GM19468 (cell line): ENCODE measurements around the gene GINS2.

Experiments used
- ATAC-seq: cut with Tn5 transposase; IDR thresholded peaks from one replicate; pipeline ENCODE4 v1.9.1; 2021; ENCODE audit warnings: mild to moderate bottlenecking, moderate library complexity, moderate number of reproducible peaks; ENCODE audit not compliant: unreplicated experiment; ENCODE audit errors: extremely low read depth

GINS2 gene

DNA sequence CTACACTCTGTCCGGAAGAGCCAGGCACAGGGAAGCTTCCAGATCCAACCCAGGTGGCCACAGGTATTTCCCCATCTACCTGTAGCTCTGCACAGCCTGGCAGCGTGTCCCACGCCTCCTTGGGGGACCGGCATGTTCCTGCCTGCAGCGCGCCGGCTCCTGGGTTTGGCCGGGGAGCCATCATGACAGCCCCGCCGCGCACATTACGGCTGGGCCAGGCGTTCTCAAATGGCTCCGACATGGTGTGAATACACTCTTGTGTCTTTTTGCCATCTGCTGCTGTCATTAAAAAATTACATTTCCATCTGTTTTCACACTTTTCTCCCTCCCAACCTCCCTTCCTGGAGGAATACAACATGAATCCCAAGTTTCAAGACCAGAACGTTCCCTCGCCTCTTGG, 8.0 kb upstream of the GINS2 start:
- no peak for ATAC-seq

DNA sequence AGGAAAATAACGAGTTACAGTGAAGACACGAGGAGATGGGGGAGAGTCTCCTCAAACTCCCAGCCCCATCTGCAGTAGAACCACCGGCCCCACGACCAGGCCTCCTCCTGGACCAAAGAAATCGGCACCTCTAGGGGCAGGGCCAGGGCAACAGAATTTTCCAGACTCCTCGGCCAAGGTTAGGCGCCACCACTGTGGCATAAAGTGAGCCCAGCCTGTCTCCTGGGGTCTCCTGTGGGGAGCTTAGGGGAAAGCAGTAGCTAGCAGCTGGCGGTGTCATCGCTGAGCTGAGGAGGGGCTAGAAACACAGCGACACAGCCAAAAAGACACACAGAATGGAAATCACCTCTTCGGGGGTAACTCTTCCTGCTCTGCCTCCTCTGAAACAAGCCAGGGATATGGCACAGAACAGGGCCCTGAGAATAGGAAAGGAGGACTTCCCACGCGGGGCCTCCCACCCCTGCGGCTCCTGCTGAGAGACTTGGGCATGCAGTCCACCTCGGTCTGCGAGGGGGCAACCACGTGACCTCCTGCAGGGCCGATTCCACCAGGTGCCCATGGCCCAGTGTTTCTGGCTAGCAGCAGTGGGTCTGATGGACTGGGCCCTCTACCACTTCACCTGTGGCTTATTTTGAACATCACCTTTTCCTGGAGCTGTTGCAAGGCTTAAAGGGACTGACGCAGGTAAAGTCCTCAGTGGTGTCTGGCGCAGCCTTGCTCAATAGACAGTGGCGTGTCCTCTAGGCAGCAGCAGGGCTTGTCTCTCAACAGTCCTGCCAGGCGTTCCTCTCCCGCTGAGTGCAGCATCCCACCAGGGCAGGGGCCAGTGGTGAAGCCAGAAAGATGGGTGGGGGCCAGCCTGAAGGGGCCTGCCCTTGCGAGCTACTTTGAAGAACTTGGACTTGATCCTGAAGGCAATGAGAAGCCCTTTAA, 6.7 kb upstream of the GINS2 start:
- no peak for ATAC-seq

DNA sequence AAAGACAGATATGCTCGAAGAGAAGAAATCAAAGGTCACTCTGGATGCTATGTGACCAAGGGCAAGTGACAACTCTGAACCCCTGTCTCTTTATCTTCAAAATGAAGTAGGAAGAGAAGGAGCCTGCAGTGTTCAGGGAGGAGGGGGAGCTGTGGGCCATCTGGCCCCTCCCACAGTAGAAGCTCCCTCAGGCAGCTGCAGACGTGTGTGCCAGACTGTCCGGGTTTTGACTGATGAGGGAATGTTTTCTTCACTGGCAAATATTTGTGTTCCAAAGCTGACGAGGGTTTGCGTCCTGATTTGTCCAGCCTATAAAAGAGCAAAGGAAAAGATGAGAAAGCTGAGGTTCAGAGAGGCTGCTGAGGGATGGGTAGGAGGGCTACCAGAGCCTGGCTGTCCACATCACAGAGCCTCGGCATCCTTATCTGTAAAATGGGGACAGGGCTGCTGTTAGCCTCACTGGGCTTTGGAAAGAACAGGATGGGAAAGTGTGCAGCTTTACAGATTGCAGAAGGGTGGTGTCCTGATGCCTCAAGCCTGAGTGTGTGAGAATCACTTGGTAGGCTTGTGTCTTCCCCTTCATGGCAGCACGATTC, 1.8 kb upstream of the GINS2 start:
- ATAC-seq, result no peak

DNA sequence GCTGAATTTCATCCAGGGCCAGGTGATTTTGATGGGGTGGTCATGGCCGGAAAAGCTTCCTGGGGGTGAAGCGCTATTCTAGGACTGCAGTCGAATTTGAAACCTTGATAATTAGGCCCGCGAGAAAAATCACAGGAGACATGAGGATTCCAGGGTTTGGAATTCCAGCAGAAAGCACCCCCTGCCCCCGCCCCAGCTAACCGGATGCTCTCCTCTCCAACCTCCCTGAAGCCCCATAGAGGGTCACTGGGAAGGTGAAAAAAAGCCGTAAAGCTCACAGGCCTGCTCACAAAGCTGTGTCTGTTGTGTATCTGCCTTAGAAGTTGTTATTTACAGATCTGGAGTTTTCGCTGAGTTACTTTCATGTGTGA, 1.2 kb upstream of the GINS2 start:
- no peak for ATAC-seq

DNA sequence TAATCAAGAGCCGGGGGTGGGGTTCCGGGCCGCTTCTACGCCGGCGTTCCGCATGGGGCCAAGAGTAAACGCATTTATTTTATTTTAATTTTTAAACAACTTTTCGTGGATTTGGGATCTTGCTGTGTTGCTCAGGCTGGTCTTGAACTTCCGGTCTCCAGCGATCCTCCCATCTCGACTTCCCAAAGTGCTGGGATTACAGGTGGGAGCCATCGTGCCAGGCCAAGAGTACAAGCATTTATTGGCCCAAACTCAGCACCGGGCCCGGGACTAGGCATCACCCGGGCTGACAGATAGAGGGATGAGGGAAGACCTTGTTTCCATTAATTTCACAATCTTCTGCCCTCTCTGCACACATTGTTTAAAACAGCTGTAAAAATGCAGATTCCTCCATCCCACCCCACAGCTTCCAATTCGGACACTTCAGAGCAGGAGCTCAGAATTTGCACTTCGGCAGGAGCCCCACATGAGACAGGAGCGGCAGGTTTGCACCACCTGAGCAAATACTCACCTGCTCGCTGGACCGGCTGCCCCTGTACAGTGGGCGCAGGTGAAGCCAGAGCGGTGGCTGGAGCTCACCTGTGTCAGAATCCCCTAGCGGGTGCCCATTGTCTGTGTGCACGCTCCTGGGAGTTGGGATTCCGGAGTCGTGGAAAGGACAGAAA, 663 bp upstream of the GINS2 start:
- no peak for ATAC-seq

DNA sequence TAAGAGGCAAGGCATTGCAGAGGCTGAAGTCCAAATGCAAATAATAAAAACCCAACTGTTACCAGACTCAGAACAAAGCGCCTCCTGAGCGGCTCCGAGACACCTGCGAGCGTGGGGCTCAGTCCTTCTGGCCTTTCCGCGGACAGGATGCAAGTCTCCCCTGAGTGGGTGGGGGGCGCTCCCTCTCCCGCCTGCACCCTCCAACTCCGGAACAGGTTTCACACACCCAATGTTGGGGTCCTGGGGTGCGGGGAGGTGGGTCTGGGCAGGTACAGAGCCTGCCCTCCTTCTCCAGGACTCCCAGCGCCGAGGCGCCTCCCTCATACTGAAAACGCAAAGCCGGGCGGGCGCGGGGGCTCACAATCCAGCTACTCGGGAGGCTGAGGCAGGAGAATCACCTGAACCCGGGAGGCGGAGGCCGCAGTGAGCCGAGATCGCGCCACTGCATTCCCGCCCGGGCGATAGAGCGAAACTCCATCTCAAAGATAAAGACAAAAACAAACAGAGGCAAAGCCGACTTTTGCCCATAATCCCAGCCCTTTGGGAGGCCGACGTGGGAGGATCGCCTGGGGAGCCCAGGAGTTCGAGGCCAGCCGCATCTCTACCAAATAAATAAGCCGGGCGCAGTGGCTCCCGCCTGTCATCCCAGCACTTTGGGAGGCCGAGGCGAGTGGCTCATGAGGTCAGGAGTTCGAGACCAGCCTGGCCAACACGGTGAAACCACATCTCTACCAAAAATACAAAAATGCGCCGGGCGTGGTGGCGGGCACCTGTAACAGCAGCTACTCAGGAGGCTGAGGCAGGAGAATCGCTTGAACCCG, 893 bp downstream of the GINS2 start:
- ATAC-seq, result no peak

DNA sequence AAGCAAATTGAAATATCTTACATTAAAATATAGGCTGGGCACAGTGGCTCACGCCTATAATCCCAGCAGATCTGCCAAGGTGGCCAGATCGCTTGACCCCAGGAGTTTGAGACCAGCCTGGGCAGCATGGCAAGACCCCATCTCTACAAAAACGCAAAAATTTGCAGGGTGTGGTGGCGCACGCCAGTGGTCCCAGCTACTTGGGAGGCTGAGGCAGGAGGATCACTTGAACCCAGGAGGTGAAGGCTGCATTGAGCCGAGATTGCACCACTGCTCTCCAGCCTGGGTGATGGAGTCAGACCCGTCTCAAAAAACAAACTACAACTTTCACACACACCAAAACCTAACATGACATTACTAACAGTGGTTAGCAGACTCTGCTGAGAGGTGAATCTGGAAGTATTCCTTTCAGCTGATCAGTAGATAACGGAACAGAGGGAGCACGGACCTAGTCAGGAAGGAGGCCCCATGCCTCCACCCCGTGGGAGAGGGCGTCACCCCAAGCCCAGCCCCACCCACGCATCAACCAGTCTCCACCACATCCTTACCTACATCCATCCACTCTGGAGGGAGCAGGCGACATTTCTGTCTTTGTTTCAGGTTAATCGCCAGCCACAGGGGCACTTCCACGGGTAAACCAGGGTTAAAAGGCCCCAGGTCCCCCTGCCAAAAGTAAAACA, 1.7 kb downstream of the GINS2 start:
- no peak for ATAC-seq

DNA sequence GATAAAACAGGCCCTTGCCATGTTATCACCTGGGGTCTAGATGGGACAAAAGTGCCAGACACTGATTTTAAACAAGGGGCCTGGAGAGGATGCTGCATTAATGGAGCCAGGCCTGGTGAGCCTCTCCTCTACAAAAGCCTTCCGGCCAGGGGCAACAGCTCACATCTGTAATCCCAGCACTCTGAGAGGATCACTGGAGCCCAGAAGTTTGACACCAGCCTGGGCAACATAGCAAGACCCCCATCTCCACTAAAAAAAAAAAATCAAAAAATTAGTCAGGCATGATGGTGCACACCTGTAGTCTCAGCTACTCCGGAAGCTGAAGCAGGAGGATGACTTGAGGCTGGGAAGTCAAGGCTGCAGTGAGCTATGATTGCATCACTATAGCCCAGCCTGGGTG, 3.5 kb downstream of the GINS2 start:
- no peak for ATAC-seq

DNA sequence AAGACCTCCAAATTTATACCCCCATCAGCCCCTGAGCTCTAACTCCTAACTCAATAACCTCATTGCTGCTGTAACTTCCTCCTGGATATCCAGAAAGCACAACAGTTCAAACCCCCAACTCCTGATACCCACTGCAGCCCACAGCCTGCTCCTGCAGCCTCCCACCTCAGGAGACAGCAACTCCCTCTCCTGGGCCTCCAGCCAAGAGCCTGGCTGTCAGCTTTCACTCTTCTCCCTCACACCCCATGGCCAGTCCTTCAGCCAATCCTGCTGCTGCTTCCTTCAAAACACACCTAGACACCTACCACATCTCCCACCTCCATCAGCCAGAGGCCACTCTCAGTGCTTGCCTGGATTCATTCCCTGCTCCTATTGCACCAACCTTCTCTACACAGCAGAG, 5.4 kb downstream of the GINS2 start:
- ATAC-seq, result no peak

DNA sequence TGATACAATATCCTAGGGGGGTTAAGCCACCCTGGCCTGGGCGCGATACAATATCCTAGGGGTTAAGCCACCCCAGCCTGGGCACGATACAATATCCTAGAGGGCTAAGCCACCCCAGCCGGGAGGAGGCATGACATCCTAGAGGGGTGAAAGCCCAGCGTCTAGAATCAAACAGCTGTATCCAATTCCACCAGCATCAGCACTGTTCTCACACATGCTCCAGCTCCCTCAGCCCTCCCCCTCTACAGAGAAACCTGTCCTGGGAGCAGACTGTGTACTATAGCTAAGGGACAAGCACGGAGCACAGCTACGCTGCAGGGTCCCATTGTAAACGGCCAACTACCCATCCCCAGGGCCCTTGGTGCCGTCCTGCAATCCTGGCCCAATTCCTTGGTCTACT, 6.2 kb downstream of the GINS2 start:
- ATAC-seq, result no peak

DNA sequence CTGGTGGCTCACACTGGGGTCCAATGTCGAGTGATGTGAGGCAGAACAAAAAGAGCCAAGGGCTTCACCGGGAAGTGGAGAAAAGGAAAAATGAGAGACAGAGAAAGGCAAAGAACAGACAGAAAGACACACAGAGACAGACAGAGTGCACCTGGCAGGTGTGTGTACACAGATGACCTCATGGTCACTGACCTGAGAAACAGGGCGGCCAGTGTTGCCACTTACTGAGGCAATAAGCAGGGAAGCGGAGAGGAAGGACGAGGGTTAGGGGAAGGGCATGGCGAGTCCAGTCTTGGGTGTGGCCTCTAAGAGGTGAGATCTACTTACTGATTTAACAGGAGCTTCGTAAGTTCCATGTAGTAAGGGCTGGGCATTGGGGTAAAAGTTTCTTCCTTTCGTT, 7.5 kb downstream of the GINS2 start:
- ATAC-seq, result no peak

DNA sequence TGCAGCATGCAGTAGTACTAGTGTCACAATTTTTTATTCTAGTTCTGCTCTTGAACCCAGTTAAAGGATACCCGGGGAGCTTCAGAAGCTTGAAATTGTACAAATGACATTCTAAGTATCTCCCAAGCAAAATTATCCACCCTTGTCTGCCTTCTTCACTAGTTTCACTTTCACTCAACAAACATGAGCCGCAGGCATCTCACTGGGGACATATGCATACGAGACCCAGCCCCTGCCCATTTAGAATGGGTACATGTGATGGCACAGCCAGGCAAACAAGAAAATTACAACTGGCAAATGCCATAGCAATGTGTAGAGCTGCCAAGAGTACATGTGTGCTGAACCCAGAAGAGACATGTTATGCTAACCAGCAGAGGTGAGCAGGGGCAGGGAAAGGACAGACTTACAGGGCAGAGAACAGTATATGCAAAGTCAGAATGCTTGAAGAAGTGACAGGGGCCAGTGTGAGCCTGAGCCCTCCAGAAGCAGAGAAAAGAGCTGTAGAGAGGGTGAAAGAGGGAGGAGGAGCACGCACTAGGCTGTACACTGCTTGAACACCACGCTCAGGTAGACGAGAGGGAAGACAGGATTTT, 8.3 kb downstream of the GINS2 start:
- ATAC-seq, result no peak

DNA sequence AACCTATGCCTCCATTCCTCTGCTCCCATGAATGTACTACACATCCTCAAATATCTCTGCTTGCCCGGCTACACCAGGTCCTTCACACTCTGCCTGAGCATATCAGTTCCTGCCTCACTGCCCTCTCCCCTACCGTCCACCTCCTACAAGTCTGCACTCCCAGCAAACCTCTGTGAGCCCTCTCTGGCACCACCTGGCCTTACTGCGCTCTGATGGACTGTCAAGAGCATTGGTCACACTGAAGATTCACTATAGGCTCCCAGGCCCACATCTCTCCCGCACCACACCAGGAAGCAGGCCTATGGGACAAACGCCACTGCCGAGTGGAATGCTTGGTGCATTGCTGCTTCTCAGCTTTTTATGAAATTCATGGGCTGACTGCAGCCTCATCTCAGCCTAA, 8.9 kb downstream of the GINS2 start:
- ATAC-seq, result no peak

DNA sequence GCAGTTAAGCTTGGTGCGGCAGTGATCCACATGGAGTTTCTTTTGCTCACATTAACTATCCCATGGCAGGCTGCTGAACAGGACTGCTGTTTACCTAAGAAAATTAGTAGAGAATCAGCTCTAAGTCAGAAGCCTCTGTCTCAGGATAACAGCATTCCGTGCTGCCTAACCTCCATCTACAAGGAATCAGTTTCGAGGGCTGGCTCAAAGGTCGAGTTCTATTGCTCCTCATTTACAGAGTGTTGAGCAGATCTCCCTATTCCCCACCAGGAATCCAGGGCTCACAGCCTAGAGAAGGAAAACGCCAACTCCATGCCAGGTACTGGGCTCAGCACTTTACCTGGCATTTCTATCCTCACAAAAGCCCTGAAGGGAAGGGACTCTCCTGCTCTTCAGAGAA, 9.9 kb downstream of the GINS2 start:
- ATAC-seq, result no peak

DNA sequence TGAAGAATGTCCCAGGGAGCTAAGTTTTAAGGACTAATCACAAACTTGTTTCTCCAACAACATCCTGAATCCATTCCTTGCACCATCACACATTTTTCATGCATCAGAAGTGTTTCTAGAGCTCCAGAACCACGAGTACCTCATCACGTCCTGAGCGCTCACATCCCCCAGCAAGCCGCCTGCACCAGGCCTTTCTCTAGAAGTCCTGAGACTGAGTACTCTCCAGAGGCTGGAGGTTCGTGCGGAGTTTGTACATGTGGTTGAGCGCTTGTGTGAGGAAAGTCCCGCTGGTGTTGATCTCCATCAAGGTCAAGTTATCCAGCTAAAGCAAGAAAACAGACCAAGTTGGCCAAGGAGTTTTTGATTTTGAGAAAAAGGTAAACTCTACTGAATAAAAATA, 10.7 kb downstream of the GINS2 start:
- ATAC-seq, result no peak

DNA sequence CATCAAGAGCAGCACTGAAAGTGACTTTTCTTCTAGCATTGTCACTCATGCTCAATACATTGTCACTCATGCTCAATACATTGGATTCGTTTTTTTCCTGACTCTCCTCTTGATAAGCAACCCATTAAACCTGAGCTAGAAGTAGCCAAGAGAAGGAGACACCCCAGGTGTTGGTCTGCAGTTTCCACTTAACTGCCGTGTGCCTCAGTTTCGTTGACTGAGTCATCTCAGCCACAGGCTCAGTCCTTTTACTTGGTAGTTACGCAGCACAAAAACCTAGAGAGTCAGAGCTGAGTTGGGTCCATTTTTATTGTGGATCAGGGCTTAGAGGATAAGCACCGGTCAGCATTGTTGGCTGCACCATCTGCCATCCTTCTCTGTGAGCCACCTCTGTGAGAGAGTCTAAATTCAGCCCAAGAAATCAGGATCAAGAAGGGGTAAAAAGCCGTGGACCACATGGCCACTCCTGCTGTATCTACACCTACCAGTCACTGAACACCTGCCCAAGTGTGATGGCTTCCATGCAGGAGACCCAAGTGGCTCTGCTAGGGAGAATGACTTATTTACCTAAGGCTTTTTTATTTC, 11.3 kb downstream of the GINS2 start:
- ATAC-seq, result no peak

DNA sequence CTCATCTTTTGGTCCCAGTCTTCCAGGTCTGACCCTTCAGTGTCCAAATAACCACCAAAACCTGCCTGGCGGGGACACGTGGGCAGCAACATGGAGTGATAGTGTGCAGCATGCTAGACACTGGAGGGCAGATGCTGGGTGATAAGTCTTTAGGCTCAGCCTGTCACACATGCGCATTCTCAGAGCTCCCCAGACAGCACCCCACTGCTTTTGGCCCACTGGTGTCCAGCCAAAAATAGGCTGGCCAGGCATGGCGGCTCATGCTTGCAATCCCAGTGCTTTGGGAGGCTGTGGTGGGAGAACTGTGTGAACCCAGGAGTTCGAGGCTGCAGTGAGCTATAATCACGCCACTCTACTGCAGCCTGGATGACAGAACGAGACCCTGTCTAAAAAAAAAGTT, 12.3 kb downstream of the GINS2 start:
- no peak for ATAC-seq

DNA sequence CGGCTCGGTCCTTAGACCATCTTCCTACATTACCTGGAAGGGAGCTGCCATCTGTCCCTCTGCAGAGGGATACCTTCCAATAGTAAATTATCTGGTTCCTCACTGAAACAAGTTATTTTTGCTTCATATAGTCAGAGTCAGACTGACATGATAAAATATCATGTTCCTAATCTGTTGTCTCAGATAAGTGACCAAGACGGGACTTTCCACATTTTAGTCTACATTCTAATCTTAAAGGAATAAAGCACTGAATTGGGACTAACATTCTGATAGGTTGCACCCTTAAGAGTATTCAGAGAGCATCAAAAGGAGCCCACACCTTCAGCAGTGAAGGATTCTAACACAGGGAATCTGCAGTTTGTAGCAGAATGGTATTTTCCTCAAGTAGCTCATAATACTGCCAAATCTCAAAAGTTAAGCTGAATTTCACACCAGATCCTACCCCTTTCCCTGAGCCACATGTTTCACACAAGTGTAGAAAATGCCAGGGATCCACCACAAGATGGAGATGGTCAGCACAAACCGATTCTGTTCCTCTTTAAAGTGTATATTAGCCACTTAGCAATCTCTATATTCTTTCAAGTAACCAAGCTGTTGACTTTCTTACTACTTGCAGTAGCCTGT, 13.4 kb downstream of the GINS2 start:
- ATAC-seq, result no peak

DNA sequence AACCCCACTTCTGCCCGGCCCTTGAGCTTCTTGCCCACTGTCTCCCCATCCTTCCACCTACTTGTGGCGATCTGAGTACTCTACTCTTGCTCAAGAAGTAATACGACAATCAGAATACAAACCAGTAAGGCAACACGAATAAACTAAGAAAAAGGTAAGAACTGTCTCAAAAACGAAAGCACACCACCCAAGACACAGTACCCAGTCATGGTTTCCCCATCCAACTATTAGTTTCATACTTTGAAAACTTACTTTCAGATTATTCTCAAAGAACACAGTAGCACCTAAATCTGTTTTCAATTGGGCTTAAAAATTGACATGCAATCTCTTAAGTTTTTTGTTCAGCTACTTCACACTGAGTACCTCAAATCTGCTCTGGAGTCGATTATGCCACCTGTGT, 13.9 kb downstream of the GINS2 start:
- no peak for ATAC-seq
